ENCODE measurements around the gene ASXL2.
"Not testable (repeated sequence)": the region's sequence is repeated elsewhere in the genome, so short reads cannot be mapped to it uniquely, and the experiment has no call there.

The ASXL2 gene

GRCh38 chr2:25854613-25855012, 23.7 kb downstream of the ASXL2 start:
- no peak overlapping the region for H3K4me3 ChIP-seq (ENCODE audit: low read depth, low read length)
- TF ChIP-seq CTCF (IDR thresholded peaks at IDR 0.05; ENCODE audit: control insufficient read depth, extremely low read depth, insufficient read depth), result no peak
- no peak for DNase-seq (ENCODE audit: low read depth)

DNA sequence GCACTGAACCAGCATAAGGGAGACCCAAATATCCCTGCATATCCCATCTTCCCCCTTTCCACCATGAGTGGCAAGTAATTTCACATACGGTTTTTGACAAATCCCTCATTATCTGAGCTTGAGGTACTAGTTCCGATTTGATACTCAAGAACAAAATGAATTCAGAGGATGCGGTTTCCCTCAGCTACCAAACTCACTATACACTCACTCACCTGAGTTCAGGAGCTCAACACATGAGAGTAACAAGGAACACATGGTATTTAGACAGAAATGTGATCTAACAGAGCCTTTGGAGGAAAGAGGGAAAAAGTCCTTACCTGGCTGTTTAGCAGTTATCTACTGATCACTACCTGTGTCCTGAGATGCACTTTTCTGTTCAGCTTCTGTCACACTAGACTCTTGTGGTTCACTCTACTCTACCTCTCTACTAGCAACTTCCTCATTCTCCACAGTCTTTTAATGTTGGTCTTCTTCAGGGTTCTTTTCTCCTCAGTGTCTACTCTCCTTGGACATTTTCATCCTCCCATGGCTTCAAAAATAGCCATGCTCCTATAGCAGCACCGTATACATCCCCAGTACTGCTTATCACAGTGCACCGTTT, 25.1 kb downstream of the ASXL2 start:
- no peak for DNase-seq (ENCODE audit: low read depth)
- no peak overlapping the region for H3K4me3 ChIP-seq (ENCODE audit: low read depth, low read length)
- TF ChIP-seq CTCF (IDR thresholded peaks at IDR 0.05; ENCODE audit: control insufficient read depth, extremely low read depth, insufficient read depth), result no peak

- peak; percentile 60 for DNase-seq (ENCODE audit: low read depth)
- no peak overlapping the region for H3K4me3 ChIP-seq (ENCODE audit: low read depth, low read length)
- TF ChIP-seq CTCF (IDR thresholded peaks at IDR 0.05; ENCODE audit: control insufficient read depth, extremely low read depth, insufficient read depth), result peak; percentile 62
Measured at GRCh38 chr2:25851740-25852503, 26.4 kb downstream of the ASXL2 start.

DNA sequence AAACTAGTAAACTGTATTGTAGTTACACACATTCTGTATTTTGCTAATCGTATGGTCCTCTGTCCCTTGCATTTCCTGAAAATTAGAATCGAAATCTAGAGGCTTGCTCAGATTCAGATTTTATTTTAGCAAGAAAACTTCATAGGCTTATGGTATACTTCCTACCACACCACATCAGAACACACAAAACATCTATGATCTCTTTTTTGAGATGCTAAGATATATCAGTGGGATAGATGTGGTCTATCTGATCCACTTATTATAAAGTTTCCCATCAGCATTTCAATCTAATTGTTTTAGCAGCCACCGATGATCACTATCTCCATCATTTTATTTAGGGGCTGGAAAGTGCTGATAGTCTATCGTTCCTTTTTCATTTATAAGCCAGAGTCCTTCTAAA, 27.9 kb downstream of the ASXL2 start:
- not testable (repeated sequence) for H3K4me3 ChIP-seq (ENCODE audit: low read depth, low read length); DNase-seq (ENCODE audit: low read depth)

GRCh38 chr2:25849350-25849749, 28.9 kb downstream of the ASXL2 start:
- not testable (repeated sequence) for DNase-seq (ENCODE audit: low read depth)

GRCh38 chr2:25845843-25846505, 32.3 kb downstream of the ASXL2 start:
- no peak for DNase-seq (ENCODE audit: low read depth)
- no peak overlapping the region for H3K4me3 ChIP-seq (ENCODE audit: low read depth, low read length)
- no peak for TF ChIP-seq CTCF (IDR thresholded peaks at IDR 0.05; ENCODE audit: control insufficient read depth, extremely low read depth, insufficient read depth)

More at GRCh38 chr2:25849350-25849749, 28.9 kb downstream of the ASXL2 start:
- not testable (repeated sequence) for H3K4me3 ChIP-seq (ENCODE audit: low read depth, low read length)

DNA sequence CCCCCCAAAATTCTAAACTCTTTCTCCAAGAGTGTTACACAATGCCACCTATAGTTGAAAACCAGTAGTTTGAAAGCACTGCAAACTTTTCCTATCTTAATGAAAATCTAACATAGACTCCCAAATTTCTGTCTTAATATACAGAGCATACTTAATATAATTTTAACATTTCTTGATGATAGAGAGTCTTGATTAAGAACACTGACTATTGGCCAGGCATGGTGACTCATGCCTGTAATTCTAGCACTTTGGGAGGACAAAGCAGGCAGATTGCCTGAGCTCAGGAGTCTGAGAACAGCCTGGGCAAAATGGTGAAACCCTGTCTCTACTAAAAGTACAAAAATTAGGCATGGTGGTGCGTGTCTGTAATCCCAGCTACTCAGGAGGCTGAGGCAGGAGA, 34.2 kb downstream of the ASXL2 start:
- no peak for DNase-seq (ENCODE audit: low read depth)
- H3K4me3 ChIP-seq (ENCODE audit: low read depth, low read length), result no peak overlapping the region
- no peak for TF ChIP-seq CTCF (IDR thresholded peaks at IDR 0.05; ENCODE audit: control insufficient read depth, extremely low read depth, insufficient read depth)

Data from LNCaP clone FGC (cell line).